Measurements from ENCODE around the gene SURF6.

Gene SURF6

DNA sequence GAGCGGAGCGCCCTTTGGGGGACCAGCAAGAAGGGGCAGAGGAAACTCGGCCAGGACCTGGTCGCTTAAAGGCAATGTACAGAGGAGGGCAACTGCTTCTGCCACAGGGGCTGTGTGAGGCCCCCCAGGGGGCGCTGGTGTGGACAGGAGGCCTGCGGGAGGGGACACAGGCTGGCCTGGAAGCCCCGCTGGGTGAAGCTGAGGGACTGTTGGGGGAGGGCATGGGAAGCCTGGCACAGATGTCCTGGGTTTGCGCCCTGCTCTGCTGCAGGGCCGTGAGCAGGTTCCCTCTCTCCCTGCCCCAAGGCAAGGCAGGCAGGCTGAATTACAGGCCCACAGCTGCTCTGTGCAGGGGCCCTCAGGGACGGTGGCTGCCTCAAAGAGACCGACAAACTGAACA is 6.6 kb upstream of the SURF6 start:
- no peak overlapping the region for H3K4me3 ChIP-seq (IDR thresholded peaks at IDR 0.05; ENCODE audit: insufficient read depth, low read depth, low read length)
- no peak overlapping the region for H2AFZ ChIP-seq (ENCODE audit: low read depth)
- TF ChIP-seq, protein P1, sequence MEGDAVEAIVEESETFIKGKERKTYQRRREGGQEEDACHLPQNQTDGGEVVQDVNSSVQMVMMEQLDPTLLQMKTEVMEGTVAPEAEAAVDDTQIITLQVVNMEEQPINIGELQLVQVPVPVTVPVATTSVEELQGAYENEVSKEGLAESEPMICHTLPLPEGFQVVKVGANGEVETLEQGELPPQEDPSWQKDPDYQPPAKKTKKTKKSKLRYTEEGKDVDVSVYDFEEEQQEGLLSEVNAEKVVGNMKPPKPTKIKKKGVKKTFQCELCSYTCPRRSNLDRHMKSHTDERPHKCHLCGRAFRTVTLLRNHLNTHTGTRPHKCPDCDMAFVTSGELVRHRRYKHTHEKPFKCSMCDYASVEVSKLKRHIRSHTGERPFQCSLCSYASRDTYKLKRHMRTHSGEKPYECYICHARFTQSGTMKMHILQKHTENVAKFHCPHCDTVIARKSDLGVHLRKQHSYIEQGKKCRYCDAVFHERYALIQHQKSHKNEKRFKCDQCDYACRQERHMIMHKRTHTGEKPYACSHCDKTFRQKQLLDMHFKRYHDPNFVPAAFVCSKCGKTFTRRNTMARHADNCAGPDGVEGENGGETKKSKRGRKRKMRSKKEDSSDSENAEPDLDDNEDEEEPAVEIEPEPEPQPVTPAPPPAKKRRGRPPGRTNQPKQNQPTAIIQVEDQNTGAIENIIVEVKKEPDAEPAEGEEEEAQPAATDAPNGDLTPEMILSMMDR (conservative IDR thresholded peaks at IDR 0.05; ENCODE audit: low read depth, low read length), result no peak
- H4K20me1 ChIP-seq (ENCODE audit: insufficient read depth), result no peaks in the 10 kb centered on the region
- H3K79me2 ChIP-seq (ENCODE audit: insufficient read depth, low read depth), result peaks cover 19% of the 10 kb centered on the region; the same call in 1 of the 2 replicates
- no peak overlapping the region for H3K27ac ChIP-seq
- no peaks in the 10 kb centered on the region for H3K27me3 ChIP-seq (ENCODE audit: insufficient read depth, low read depth)
- no peak overlapping the region for H3K9ac ChIP-seq
- H3K4me1 ChIP-seq (ENCODE audit: low read depth, poor library complexity, severe bottlenecking), result peaks cover 9% of the 10 kb centered on the region
- H3K36me3 ChIP-seq (ENCODE audit: insufficient read depth), result no peaks in the 10 kb centered on the region
- H3K4me2 ChIP-seq, result no peak overlapping the region

DNA sequence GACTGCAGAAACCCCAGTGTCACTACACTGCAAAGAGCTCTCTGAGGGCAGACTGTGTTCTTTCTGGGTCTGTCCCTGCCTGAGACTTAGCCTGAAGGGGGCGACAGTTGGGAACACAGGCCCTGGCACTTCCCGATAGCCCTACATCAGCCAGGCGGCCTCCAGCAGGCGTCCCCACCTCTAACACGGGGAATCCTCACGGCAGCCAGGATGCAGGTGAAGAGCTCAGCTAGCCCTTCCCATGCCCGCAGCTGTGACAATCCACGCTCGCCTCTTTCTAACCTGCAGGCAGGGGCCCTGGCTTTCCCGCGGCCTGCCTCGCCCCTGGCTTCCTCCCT is 6.0 kb upstream of the SURF6 start:
- TF ChIP-seq, protein P1 (conservative IDR thresholded peaks at IDR 0.05; ENCODE audit: low read depth, low read length), result no peak
- Histone ChIP-seq H3K79me2 (ENCODE audit: insufficient read depth, low read depth) (peaks cover 16% of the 10 kb centered on the region; the same call in 1 of the 2 replicates), H3K4me2 (no peak overlapping the region), H2AFZ (ENCODE audit: low read depth) (no peak overlapping the region), H3K4me1 (ENCODE audit: low read depth, poor library complexity, severe bottlenecking) (peaks cover 9% of the 10 kb centered on the region), H4K20me1 (ENCODE audit: insufficient read depth) (no peaks in the 10 kb centered on the region), H3K27ac (no peak overlapping the region), H3K9ac (no peak overlapping the region), H3K27me3 (ENCODE audit: insufficient read depth, low read depth) (no peaks in the 10 kb centered on the region), H3K4me3 (IDR thresholded peaks at IDR 0.05; ENCODE audit: insufficient read depth, low read depth, low read length) (no peak overlapping the region), H3K36me3 (ENCODE audit: insufficient read depth) (no peaks in the 10 kb centered on the region)

DNA sequence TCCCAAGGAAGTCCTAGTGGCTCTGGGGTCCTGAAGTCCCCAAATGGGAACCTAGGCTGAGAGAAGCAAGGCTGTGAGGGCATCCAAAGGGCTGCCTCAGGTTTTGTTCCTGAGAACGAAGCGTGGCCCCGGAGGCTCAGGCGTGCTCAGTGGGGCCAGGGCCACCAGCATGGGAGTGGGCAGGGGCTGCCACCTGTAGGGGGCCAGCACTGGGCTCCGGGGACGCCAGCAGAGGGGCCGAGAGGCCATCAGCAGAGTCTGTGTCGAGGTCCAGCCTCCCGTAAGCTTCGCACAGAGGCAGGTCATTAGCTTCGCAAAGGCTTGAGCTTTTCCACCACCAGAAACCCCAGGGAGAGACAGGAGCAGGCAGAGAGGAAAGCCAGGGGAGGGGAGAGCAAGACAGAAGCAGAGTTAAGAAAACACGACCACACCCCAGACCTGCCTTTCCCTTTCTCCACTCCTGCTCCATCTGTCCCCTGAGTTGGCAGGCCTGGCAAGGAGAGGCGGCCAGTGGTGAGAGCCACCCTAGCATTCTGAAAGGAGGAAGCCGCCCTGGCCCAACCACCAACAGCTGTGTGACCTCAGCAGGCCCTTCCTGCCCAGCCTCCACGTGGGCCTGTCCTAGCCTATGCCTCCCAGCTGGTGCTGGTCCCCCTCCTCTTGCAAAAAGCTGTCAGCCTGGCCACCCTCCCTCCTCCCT is 5.5 kb upstream of the SURF6 start:
- H3K27me3 ChIP-seq (ENCODE audit: insufficient read depth, low read depth), result no peaks in the 10 kb centered on the region
- no peak overlapping the region for H3K9ac ChIP-seq
- H3K4me3 ChIP-seq (IDR thresholded peaks at IDR 0.05; ENCODE audit: insufficient read depth, low read depth, low read length), result no peak overlapping the region
- TF ChIP-seq, protein P1 (conservative IDR thresholded peaks at IDR 0.05; ENCODE audit: low read depth, low read length), result no peak
- no peak overlapping the region for H3K4me2 ChIP-seq
- H3K79me2 ChIP-seq (ENCODE audit: insufficient read depth, low read depth), result peaks cover 10% of the 10 kb centered on the region; the same call in 1 of the 2 replicates
- peaks cover 6% of the 10 kb centered on the region for H3K4me1 ChIP-seq (ENCODE audit: low read depth, poor library complexity, severe bottlenecking)
- H4K20me1 ChIP-seq (ENCODE audit: insufficient read depth), result no peaks in the 10 kb centered on the region
- no peaks in the 10 kb centered on the region for H3K36me3 ChIP-seq (ENCODE audit: insufficient read depth)
- H2AFZ ChIP-seq (ENCODE audit: low read depth), result no peak overlapping the region
- H3K27ac ChIP-seq, result no peak overlapping the region

DNA sequence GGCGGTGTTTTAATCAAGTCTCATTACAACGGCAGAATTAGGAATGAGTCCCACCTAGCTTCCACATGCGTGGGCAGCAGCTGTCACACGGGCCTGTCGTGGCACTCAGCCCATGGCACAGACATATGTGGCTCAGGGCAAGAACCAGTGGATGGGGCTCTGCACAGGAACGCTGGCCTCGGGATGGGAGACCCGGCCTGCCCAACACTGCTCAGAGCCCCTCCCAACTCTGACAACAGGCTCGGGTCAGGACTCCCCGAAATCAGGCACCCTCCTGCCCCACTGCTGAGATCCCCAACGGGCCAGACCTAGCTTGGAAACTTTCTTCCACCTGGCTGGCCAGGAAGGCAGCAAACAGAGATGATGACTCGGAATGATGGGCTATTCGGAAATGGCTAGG is 4.9 kb upstream of the SURF6 start:
- H3K4me3 ChIP-seq (IDR thresholded peaks at IDR 0.05; ENCODE audit: insufficient read depth, low read depth, low read length), result no peak overlapping the region
- H2AFZ ChIP-seq (ENCODE audit: low read depth), result no peak overlapping the region
- H3K79me2 ChIP-seq (ENCODE audit: insufficient read depth, low read depth), result peaks cover 4% of the 10 kb centered on the region; the same call in 1 of the 2 replicates
- H3K9ac ChIP-seq, result no peak overlapping the region
- no peaks in the 10 kb centered on the region for H3K4me1 ChIP-seq (ENCODE audit: low read depth, poor library complexity, severe bottlenecking)
- H3K4me2 ChIP-seq, result no peak overlapping the region
- no peak overlapping the region for H3K27ac ChIP-seq
- TF ChIP-seq, protein P1 (conservative IDR thresholded peaks at IDR 0.05; ENCODE audit: low read depth, low read length), result no peak
- H4K20me1 ChIP-seq (ENCODE audit: insufficient read depth), result no peaks in the 10 kb centered on the region
- no peaks in the 10 kb centered on the region for H3K27me3 ChIP-seq (ENCODE audit: insufficient read depth, low read depth)
- no peaks in the 10 kb centered on the region for H3K36me3 ChIP-seq (ENCODE audit: insufficient read depth)

Measured in KMS-11 (cell line).